Uterus (tissue), 4 donors: ENCODE results near the gene HES7. TPM values are rescaled to one million over a fixed set of nuclear protein-coding genes. Genes with fewer than 3 reads are reported as not detected.

Source experiments
- DNase-seq, 2 donors: peaks; one replicate each; pipeline ENCODE4 v3.0.0-alpha.2; 2019 to 2020
- H3K27ac ChIP-seq, 2 donors: fragments of 200-600 bp; sonication (generic); 1 replicate in 1 of 2; 2 replicates in 1 of 2; pipeline ENCODE4 v1.5.1; 2016 to 2018
- H3K27me3 ChIP-seq, 2 donors: fragments of 200-600 bp; sonication (generic); one replicate each; pipeline ENCODE4 v1.5.1; 2018 to 2019; ENCODE audit warnings: control low read depth in 1 of 2
- H3K36me3 ChIP-seq, 2 donors: fragments of 200-600 bp; sonication (generic); one replicate each; pipeline ENCODE4 v1.5.1; 2019; ENCODE audit warnings: control low read depth in 1 of 2
- H3K4me1 ChIP-seq, 2 donors: fragments of 200-600 bp; sonication (generic); one replicate each; pipeline ENCODE4 v1.5.1; 2018 to 2019; ENCODE audit warnings: control low read depth in 1 of 2
- H3K4me3 ChIP-seq, 2 donors: fragments of 200-600 bp; sonication (generic); 1 replicate in 1 of 2; 2 replicates in 1 of 2; pipeline ENCODE4 v1.5.1; 2018 to 2019; ENCODE audit warnings: mild to moderate bottlenecking in 1 of 2
- H3K9me3 ChIP-seq, 2 donors: fragments of 200-600 bp; sonication (generic); one replicate each; pipeline ENCODE4 v1.5.1; 2019; ENCODE audit warnings: control low read depth in 1 of 2
- POLR2A ChIP-seq, 2 donors: fragments of 450-650 bp; IDR thresholded peaks; one replicate each; pipeline ENCODE4 v1.6.1; 2016; ENCODE audit warnings: antibody characterized with exemption in 2 of 2, mild to moderate bottlenecking in 1 of 2, moderate library complexity in 1 of 2
- intact Hi-C: fragments of 100-400 bp; cut with DNase I; formaldehyde crosslinking; loops from one replicate; pipeline ENCODE4 v1.15.1; 2023; ENCODE audit warnings: low total_unique reads
- total RNA-seq, 4 donors: library from RNA; depleted of rRNA in 3 of 4; stranded (reverse); fragments of >200 nt in 3 of 4; gene quantifications; one replicate each; pipeline versions ENCODE4 v1.1.0 to v1.2.4, GENCODE V29; 2014 to 2023
- TF ChIP-seq, protein P1 (sequence below), 4 experiments: fragments of 200-600 bp in 2 of 4; fragments of 450-650 bp in 2 of 4; sonication (generic) in 2 of 4; IDR thresholded peaks; one replicate each; pipeline ENCODE4 v1.5.1; 2016 to 2019; ENCODE audit warnings: antibody characterized with exemption in 4 of 4, mild to moderate bottlenecking in 2 of 4, moderate library complexity in 1 of 4
- donor health status: DM: yes; HTN: yes; CAD: no.

HES7 gene
- total RNA-seq, 4 donors from 2014 or later, result 0.61 TPM; not detected in 3

- Histone ChIP-seq H3K36me3 (no peaks in the 10 kb centered on the region), H3K4me3 (peak overlapping the region; percentile 74 to 93), H3K27me3 (no peaks in the 10 kb centered on the region), H3K9me3 (no peaks in the 10 kb centered on the region), H3K4me1 (peaks cover 7 to 21% of the 10 kb centered on the region in 2 donors), H3K27ac (peak overlapping the region; percentile 100)
- DNase-seq, result peak in 1 of 2 donors; percentile 49
- intact Hi-C loops, result no loop called here
- TF ChIP-seq POLR2A (IDR thresholded peaks at IDR 0.05), result no peak
- TF ChIP-seq, protein P1, sequence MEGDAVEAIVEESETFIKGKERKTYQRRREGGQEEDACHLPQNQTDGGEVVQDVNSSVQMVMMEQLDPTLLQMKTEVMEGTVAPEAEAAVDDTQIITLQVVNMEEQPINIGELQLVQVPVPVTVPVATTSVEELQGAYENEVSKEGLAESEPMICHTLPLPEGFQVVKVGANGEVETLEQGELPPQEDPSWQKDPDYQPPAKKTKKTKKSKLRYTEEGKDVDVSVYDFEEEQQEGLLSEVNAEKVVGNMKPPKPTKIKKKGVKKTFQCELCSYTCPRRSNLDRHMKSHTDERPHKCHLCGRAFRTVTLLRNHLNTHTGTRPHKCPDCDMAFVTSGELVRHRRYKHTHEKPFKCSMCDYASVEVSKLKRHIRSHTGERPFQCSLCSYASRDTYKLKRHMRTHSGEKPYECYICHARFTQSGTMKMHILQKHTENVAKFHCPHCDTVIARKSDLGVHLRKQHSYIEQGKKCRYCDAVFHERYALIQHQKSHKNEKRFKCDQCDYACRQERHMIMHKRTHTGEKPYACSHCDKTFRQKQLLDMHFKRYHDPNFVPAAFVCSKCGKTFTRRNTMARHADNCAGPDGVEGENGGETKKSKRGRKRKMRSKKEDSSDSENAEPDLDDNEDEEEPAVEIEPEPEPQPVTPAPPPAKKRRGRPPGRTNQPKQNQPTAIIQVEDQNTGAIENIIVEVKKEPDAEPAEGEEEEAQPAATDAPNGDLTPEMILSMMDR (IDR thresholded peaks at IDR 0.05), result no peak
Observed at GRCh38 chr17:8153031-8153451, 29.1 kb upstream of the HES7 start.

GRCh38 chr17:8152112-8152775, 28.3 kb upstream of the HES7 start, which contains the start of gene PER1:
PER1 (minus strand) TSS chr17:8152404; CDS start chr17:8150706, 1,698 bp downstream.
- no peaks in the 10 kb centered on the region for H3K36me3 ChIP-seq
- DNase-seq, result peak; percentile 96 to 98
- intact Hi-C loops, result no loop called here
- H3K4me1 ChIP-seq, result peaks cover 7 to 21% of the 10 kb centered on the region in 2 donors
- H3K9me3 ChIP-seq, result no peaks in the 10 kb centered on the region
- H3K27ac ChIP-seq, result peak within 1 kb of the TSS; percentile 100
- H3K4me3 ChIP-seq, result peak within 1 kb of the TSS; percentile 72 to 74
- no peaks in the 10 kb centered on the region for H3K27me3 ChIP-seq
- peak; percentile 94 to 98 for TF ChIP-seq POLR2A (IDR thresholded peaks at IDR 0.05)
- TF ChIP-seq, protein P1 (IDR thresholded peaks at IDR 0.05), result peak in 1 of 4 experiments; percentile 12

- TF ChIP-seq POLR2A (IDR thresholded peaks at IDR 0.05), result peak in 1 of 2 donors; percentile 35
- TF ChIP-seq, protein P1 (IDR thresholded peaks at IDR 0.05), result peak in 1 of 4 experiments; percentile 15
- DNase-seq, result peak; percentile 93 to 96
- peaks cover 7 to 21% of the 10 kb centered on the region in 2 donors for H3K4me1 ChIP-seq
- H3K27ac ChIP-seq, result peak overlapping the region; percentile 100
- H3K9me3 ChIP-seq, result no peaks in the 10 kb centered on the region
- H3K4me3 ChIP-seq, result peak overlapping the region; percentile 72 to 74
- no peaks in the 10 kb centered on the region for H3K36me3 ChIP-seq
- intact Hi-C loops, result no loop called here
- H3K27me3 ChIP-seq, result no peaks in the 10 kb centered on the region
Observed at GRCh38 chr17:8151641-8152111, 27.8 kb upstream of the HES7 start.

DNA sequence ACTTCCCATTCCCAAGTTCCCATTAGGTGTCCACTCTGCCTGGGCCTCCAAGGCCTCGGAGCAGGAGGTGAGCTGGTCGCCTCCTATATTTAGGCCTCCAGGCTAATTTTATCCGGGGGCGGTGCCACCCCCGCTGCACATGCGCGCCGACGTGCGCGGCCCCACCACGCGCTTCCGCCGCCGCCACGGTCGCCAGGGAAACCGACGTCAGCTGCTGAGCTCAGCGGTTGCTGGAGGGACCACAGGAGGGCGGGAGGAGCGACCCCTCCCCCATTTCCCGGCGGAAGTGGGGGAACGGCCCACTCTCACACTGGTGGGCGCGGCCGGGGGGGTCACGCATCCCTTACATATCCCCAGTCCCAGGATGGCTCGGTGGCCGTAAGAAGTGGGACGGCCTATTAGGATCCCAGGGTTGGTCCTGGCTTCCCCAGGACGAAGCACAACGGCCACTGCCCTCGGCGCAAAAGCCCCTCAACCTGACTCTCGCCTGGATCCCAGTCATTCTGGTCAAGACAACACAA, 27.3 kb upstream of the HES7 start:
- H3K36me3 ChIP-seq, result no peaks in the 10 kb centered on the region
- TF ChIP-seq, protein P1 (IDR thresholded peaks at IDR 0.05), result peak in 2 of 4 experiments; percentile 5 to 36
- peak; percentile 69 to 78 for TF ChIP-seq POLR2A (IDR thresholded peaks at IDR 0.05)
- peaks cover 7 to 21% of the 10 kb centered on the region in 2 donors for H3K4me1 ChIP-seq
- intact Hi-C loops, result no loop called here
- no peaks in the 10 kb centered on the region for H3K27me3 ChIP-seq
- H3K4me3 ChIP-seq, result peak overlapping the region; percentile 72 to 74
- peak overlapping the region; percentile 100 for H3K27ac ChIP-seq
- no peaks in the 10 kb centered on the region for H3K9me3 ChIP-seq
- DNase-seq, result peak; percentile 91 to 94
